ENCODE results near the gene MAPK8.

GRCh38 chr10:48449501-48450232, 143.2 kb downstream of the MAPK8 start:
- TF ChIP-seq, protein P1, sequence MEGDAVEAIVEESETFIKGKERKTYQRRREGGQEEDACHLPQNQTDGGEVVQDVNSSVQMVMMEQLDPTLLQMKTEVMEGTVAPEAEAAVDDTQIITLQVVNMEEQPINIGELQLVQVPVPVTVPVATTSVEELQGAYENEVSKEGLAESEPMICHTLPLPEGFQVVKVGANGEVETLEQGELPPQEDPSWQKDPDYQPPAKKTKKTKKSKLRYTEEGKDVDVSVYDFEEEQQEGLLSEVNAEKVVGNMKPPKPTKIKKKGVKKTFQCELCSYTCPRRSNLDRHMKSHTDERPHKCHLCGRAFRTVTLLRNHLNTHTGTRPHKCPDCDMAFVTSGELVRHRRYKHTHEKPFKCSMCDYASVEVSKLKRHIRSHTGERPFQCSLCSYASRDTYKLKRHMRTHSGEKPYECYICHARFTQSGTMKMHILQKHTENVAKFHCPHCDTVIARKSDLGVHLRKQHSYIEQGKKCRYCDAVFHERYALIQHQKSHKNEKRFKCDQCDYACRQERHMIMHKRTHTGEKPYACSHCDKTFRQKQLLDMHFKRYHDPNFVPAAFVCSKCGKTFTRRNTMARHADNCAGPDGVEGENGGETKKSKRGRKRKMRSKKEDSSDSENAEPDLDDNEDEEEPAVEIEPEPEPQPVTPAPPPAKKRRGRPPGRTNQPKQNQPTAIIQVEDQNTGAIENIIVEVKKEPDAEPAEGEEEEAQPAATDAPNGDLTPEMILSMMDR (IDR thresholded peaks at IDR 0.05; ENCODE audit: low read length), result no peak
- TF ChIP-seq EZH2 (optimal IDR thresholded peaks at IDR 0.05; ENCODE audit: low read depth, low read length), result no peak
- no peak for TF ChIP-seq EZH2phosphoT487 (IDR thresholded peaks at IDR 0.05; ENCODE audit: low read length)

Data from MM.1S (cell line).